ENCODE data around the gene SYNM. TPM values are rescaled to one million over a fixed set of nuclear protein-coding genes. Genes with fewer than 3 reads are reported as not detected.
A peak's percentile ranks its signal among the peaks of the same experiment; 100 is the strongest.
"Not testable (repeated sequence)": the region's sequence is repeated elsewhere in the genome, so short reads cannot be mapped to it uniquely, and the experiment has no call there.

SYNM gene
- total RNA-seq, 2 donors from 2014 or later, result 2.3 to 12.5 TPM

GRCh38 chr15:99109555-99110021 lies 4.7 kb downstream of the SYNM start:
- DNase-seq, result no peak
- Histone ChIP-seq H3K4me3 (ENCODE audit: low read length) (no peak overlapping the region), H3K9me3 (ENCODE audit: control insufficient read depth, low read length) (no peaks in the 10 kb centered on the region), H3K36me3 (ENCODE audit: control insufficient read depth, insufficient read depth, low read length) (no peaks in the 10 kb centered on the region), H3K9ac (ENCODE audit: extremely low read depth, low read length, poor library complexity, severe bottlenecking) (no peak overlapping the region), H3K27ac (ENCODE audit: low read depth, low read length) (no peak overlapping the region), H3K27me3 (ENCODE audit: control insufficient read depth, insufficient read depth, low read length, poor library complexity, severe bottlenecking) (peaks cover 20% of the 10 kb centered on the region), H3K4me1 (ENCODE audit: control insufficient read depth, insufficient read depth, low read length) (no peaks in the 10 kb centered on the region)
- WGBS, 2 experiments (ENCODE audit: insufficient coverage in 1 of 2, insufficient read length in 1 of 2), result 91 to 95% methylated on average over 9 to 10 of the region's 10 CpGs
- H3K27ac Mint-ChIP-seq, result peak overlapping the region; percentile 23
- no peak overlapping the region for H3K4me3 Mint-ChIP-seq
- no peaks in the 10 kb centered on the region for H3K9me3 Mint-ChIP-seq
- peaks cover 13% of the 10 kb centered on the region for H3K27me3 Mint-ChIP-seq (ENCODE audit: insufficient read depth)
- TF ChIP-seq CTCF (conservative IDR thresholded peaks at IDR 0.05), result no peak
- H3K4me1 Mint-ChIP-seq, result peaks cover 10% of the 10 kb centered on the region
- peaks cover 13% of the 10 kb centered on the region for H3K36me3 Mint-ChIP-seq (ENCODE audit: low read depth)

GRCh38 chr15:99110093-99110492 lies 5.2 kb downstream of the SYNM start:
- no peak overlapping the region for H3K9ac ChIP-seq (ENCODE audit: extremely low read depth, low read length, poor library complexity, severe bottlenecking)
- no peak overlapping the region for H3K27ac ChIP-seq (ENCODE audit: low read depth, low read length)
- no peak overlapping the region for H3K4me3 Mint-ChIP-seq
- peaks cover 20% of the 10 kb centered on the region for H3K27me3 ChIP-seq (ENCODE audit: control insufficient read depth, insufficient read depth, low read length, poor library complexity, severe bottlenecking)
- peak overlapping the region; percentile 23 for H3K27ac Mint-ChIP-seq
- peaks cover 13% of the 10 kb centered on the region for H3K27me3 Mint-ChIP-seq (ENCODE audit: insufficient read depth)
- H3K4me1 Mint-ChIP-seq, result peaks cover 10% of the 10 kb centered on the region
- no peaks in the 10 kb centered on the region for H3K36me3 ChIP-seq (ENCODE audit: control insufficient read depth, insufficient read depth, low read length)
- no peaks in the 10 kb centered on the region for H3K9me3 ChIP-seq (ENCODE audit: control insufficient read depth, low read length)
- no peaks in the 10 kb centered on the region for H3K4me1 ChIP-seq (ENCODE audit: control insufficient read depth, insufficient read depth, low read length)
- H3K9me3 Mint-ChIP-seq, result no peaks in the 10 kb centered on the region
- H3K36me3 Mint-ChIP-seq (ENCODE audit: low read depth), result peaks cover 17% of the 10 kb centered on the region
- TF ChIP-seq CTCF (conservative IDR thresholded peaks at IDR 0.05), result no peak
- 97% methylated on average over 11 to 12 of the region's 12 CpGs for WGBS, 2 experiments (ENCODE audit: insufficient coverage in 1 of 2, insufficient read length in 1 of 2)
- no peak overlapping the region for H3K4me3 ChIP-seq (ENCODE audit: low read length)
- no peak for DNase-seq

- Histone ChIP-seq H3K4me3 (ENCODE audit: low read length) (no peak overlapping the region), H3K9me3 (ENCODE audit: control insufficient read depth, low read length) (no peaks in the 10 kb centered on the region), H3K27ac (ENCODE audit: low read depth, low read length) (no peak overlapping the region), H3K4me1 (ENCODE audit: control insufficient read depth, insufficient read depth, low read length) (no peaks in the 10 kb centered on the region), H3K27me3 (ENCODE audit: control insufficient read depth, insufficient read depth, low read length, poor library complexity, severe bottlenecking) (peaks cover 18% of the 10 kb centered on the region), H3K9ac (ENCODE audit: extremely low read depth, low read length, poor library complexity, severe bottlenecking) (no peak overlapping the region), H3K36me3 (ENCODE audit: control insufficient read depth, insufficient read depth, low read length) (peaks cover under 1% of the 10 kb centered on the region)
- Mint-ChIP-seq H3K27me3 (ENCODE audit: insufficient read depth) (peaks cover 12% of the 10 kb centered on the region), H3K9me3 (no peaks in the 10 kb centered on the region), H3K4me3 (no peak overlapping the region), H3K27ac (no peak overlapping the region), H3K4me1 (peaks cover 10% of the 10 kb centered on the region), H3K36me3 (ENCODE audit: low read depth) (peaks cover 19% of the 10 kb centered on the region)
- no peak for TF ChIP-seq CTCF (conservative IDR thresholded peaks at IDR 0.05)
- 88 to 95% methylated on average over 6 to 7 of the region's 8 CpGs for WGBS, 2 experiments (ENCODE audit: insufficient coverage in 1 of 2, insufficient read length in 1 of 2)
- DNase-seq, result no peak
Measured at GRCh38 chr15:99110581-99111320, 5.9 kb downstream of the SYNM start.

GRCh38 chr15:99111641-99112040 lies 6.8 kb downstream of the SYNM start:
- not testable (repeated sequence) for H3K9me3 Mint-ChIP-seq; H3K27ac ChIP-seq (ENCODE audit: low read depth, low read length); H3K9me3 ChIP-seq (ENCODE audit: control insufficient read depth, low read length); H3K36me3 ChIP-seq (ENCODE audit: control insufficient read depth, insufficient read depth, low read length); H3K9ac ChIP-seq (ENCODE audit: extremely low read depth, low read length, poor library complexity, severe bottlenecking); H3K4me1 Mint-ChIP-seq; H3K27me3 ChIP-seq (ENCODE audit: control insufficient read depth, insufficient read depth, low read length, poor library complexity, severe bottlenecking); H3K4me1 ChIP-seq (ENCODE audit: control insufficient read depth, insufficient read depth, low read length); H3K27me3 Mint-ChIP-seq (ENCODE audit: insufficient read depth); DNase-seq; H3K4me3 ChIP-seq (ENCODE audit: low read length); H3K4me3 Mint-ChIP-seq; H3K27ac Mint-ChIP-seq
- WGBS, 2 experiments (ENCODE audit: insufficient coverage in 1 of 2, insufficient read length in 1 of 2), result 92 to 93% methylated on average over 5 to 8 of the region's 8 CpGs
- peaks cover 27% of the 10 kb centered on the region for H3K36me3 Mint-ChIP-seq (ENCODE audit: low read depth)

Data from endodermal cell (in vitro differentiated cells).